ENCODE results near the gene RAET1G.
"Not testable (repeated sequence)": the region's sequence is repeated elsewhere in the genome, so short reads cannot be mapped to it uniquely, and the experiment has no call there.

RAET1G gene

DNA sequence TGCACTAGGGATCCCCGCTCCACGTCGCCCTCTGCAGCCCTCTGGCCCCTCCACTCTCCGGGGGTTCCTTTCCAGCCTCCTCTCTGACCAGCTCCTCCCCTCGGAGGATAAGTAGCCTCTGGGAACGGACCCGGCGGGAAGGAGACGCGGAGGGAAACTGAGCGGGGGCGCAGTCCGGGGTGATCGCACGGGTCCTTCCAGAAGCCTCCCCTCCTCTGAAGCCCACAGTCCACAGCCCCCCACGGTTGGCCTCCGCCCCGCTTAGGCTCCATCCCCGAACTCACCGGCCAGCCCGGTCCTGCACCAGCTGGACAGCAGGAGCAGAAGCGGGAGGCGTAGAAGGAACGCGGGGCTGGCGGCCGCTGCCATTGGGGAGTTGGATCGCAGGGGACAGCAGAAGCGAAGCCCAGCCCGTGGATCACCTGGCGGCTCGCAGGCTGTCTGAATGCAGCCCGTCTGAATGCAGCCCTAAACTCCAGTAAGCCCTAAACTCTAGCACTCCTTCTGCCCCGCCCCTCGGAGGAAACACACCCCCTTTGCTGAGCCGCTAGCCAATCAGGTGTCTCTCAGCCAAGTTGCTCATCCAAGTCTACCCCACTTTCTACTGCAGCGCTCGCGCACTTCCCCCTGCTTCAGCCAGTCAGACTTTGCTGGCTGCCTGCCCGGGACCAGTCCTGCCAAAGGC, at the start of gene RAET1G:
Gene RAET1G, minus strand, starts transcription at position 480 of the 685 bp plus-strand sequence. Its CDS starts 111 bp downstream, at position 369.
- H3K27me3 ChIP-seq (ENCODE audit: insufficient read depth, low read length, poor library complexity): peaks cover 40% of the 10 kb centered on the region
- no peak within 1 kb of the TSS for H3K27ac ChIP-seq (ENCODE audit: low read length)
- ATAC-seq (ENCODE audit: insufficient read depth, low read depth) (peak; percentile 80), DNase-seq (peak; percentile 68)
- no peaks in the 10 kb centered on the region; the same call in none of the 2 replicates for H4K20me1 ChIP-seq (ENCODE audit: insufficient read depth, low read length)
- H2AFZ ChIP-seq (ENCODE audit: low read depth, low read length): no peak within 1 kb of the TSS
- H3K9me3 ChIP-seq (ENCODE audit: insufficient read depth, low read length, severe bottlenecking): no peaks in the 10 kb centered on the region
- H3K4me3 ChIP-seq (ENCODE audit: low read depth in 1 of 2, low read length in 2 of 2): no peak within 1 kb of the TSS
- no peaks in the 10 kb centered on the region for H3K36me3 ChIP-seq (ENCODE audit: insufficient read depth, low read length)
- H3K9ac ChIP-seq (ENCODE audit: low read depth, low read length): no peak within 1 kb of the TSS
- H3K4me1 ChIP-seq (ENCODE audit: insufficient read depth, low read length): peaks cover 7% of the 10 kb centered on the region; the same call in 1 of the 2 replicates
- no peak for TF ChIP-seq EZH2 (IDR thresholded peaks at IDR 0.05; ENCODE audit: borderline replicate concordance, low read depth, low read length, severe bottlenecking)
- TF ChIP-seq, protein P1, sequence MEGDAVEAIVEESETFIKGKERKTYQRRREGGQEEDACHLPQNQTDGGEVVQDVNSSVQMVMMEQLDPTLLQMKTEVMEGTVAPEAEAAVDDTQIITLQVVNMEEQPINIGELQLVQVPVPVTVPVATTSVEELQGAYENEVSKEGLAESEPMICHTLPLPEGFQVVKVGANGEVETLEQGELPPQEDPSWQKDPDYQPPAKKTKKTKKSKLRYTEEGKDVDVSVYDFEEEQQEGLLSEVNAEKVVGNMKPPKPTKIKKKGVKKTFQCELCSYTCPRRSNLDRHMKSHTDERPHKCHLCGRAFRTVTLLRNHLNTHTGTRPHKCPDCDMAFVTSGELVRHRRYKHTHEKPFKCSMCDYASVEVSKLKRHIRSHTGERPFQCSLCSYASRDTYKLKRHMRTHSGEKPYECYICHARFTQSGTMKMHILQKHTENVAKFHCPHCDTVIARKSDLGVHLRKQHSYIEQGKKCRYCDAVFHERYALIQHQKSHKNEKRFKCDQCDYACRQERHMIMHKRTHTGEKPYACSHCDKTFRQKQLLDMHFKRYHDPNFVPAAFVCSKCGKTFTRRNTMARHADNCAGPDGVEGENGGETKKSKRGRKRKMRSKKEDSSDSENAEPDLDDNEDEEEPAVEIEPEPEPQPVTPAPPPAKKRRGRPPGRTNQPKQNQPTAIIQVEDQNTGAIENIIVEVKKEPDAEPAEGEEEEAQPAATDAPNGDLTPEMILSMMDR (IDR thresholded peaks at IDR 0.05; ENCODE audit: borderline replicate concordance, extremely low read depth, low read length, poor library complexity, severe bottlenecking): peak; percentile 6
- 0 out of 2 replicates have a peak within 1 kb of the TSS, but pooled peaks have one; percentile 11 for H3K4me2 ChIP-seq (ENCODE audit: insufficient read depth, low read length)
- H3K79me2 ChIP-seq (ENCODE audit: insufficient read depth, low read length): no peaks in the 10 kb centered on the region

DNA sequence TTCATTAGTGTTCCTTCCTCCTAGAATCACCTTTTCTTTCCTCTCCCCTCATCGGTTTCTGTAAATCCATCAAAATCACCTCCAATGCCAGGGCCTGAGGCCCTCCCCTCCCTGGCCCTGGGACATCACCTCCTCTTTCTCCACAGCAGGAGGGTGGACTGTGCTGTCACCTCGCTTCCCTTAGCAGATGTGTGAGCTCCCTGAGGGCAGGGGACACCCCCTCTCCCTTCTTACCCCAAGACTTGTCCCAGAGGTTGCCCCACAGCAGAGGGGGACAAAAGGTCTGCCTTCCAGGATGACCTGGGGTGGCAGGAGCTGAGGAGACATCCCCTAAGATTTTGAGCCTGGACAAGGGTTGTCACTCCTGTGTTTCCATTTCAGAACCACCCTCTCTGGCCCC, 46.7 kb upstream of the RAET1G start:
- Histone ChIP-seq H3K27me3 (ENCODE audit: insufficient read depth, low read length, poor library complexity) (no peaks in the 10 kb centered on the region), H4K20me1 (ENCODE audit: insufficient read depth, low read length) (no peaks in the 10 kb centered on the region)

GRCh38 chr6:149968909-149969308, 46.0 kb upstream of the RAET1G start:
- H3K36me3 ChIP-seq (ENCODE audit: insufficient read depth, low read length); H3K4me1 ChIP-seq (ENCODE audit: insufficient read depth, low read length); H3K9me3 ChIP-seq (ENCODE audit: insufficient read depth, low read length, severe bottlenecking); H3K27ac ChIP-seq (ENCODE audit: low read length); H3K27me3 ChIP-seq (ENCODE audit: insufficient read depth, low read length, poor library complexity); H3K4me3 ChIP-seq (ENCODE audit: low read depth in 1 of 2, low read length in 2 of 2); ATAC-seq (ENCODE audit: insufficient read depth, low read depth); H4K20me1 ChIP-seq (ENCODE audit: insufficient read depth, low read length); H3K79me2 ChIP-seq (ENCODE audit: insufficient read depth, low read length); H3K9ac ChIP-seq (ENCODE audit: low read depth, low read length); H2AFZ ChIP-seq (ENCODE audit: low read depth, low read length); H3K4me2 ChIP-seq (ENCODE audit: insufficient read depth, low read length); DNase-seq: not testable (repeated sequence)

More for the DNA sequence above, 46.7 kb upstream of the RAET1G start:
- no peaks in the 10 kb centered on the region for H3K79me2 ChIP-seq (ENCODE audit: insufficient read depth, low read length)
- H3K4me2 ChIP-seq (ENCODE audit: insufficient read depth, low read length): no peak overlapping the region
- DNase-seq: no peak
- no peak for ATAC-seq (ENCODE audit: insufficient read depth, low read depth)
- no peak overlapping the region for H3K9ac ChIP-seq (ENCODE audit: low read depth, low read length)
- no peak overlapping the region for H2AFZ ChIP-seq (ENCODE audit: low read depth, low read length)
- no peak overlapping the region for H3K4me3 ChIP-seq (ENCODE audit: low read depth in 1 of 2, low read length in 2 of 2)
- TF ChIP-seq, protein P1 (IDR thresholded peaks at IDR 0.05; ENCODE audit: borderline replicate concordance, extremely low read depth, low read length, poor library complexity, severe bottlenecking): no peak
- H3K9me3 ChIP-seq (ENCODE audit: insufficient read depth, low read length, severe bottlenecking): peaks cover 2% of the 10 kb centered on the region
- peaks cover under 1% of the 10 kb centered on the region; the same call in 1 of the 2 replicates for H3K4me1 ChIP-seq (ENCODE audit: insufficient read depth, low read length)
- H3K36me3 ChIP-seq (ENCODE audit: insufficient read depth, low read length): no peaks in the 10 kb centered on the region
- H3K27ac ChIP-seq (ENCODE audit: low read length): no peak overlapping the region

DNA sequence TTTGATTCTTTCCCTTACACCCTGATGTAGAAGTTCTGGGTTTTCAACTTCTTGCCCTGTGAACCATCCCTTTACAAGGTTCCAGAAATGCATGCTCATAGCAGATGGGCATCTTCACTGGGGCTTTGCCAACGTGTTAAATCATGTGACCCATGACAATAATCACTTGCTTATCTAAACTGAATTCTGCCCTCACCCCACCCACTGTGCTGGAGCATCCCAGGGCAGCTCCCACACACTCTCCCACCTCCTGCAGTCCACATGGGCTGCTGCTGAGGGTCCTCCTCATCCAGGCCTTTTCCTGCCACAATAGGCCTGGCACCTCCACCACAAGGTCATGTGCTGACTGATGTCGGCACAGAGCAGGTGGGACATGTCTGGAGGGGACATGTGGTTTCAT, 45.1 kb upstream of the RAET1G start:
- ATAC-seq (ENCODE audit: insufficient read depth, low read depth); DNase-seq; H3K27me3 ChIP-seq (ENCODE audit: insufficient read depth, low read length, poor library complexity): not testable (repeated sequence)

More for the DNA sequence above, 45.1 kb upstream of the RAET1G start:
- H3K4me1 ChIP-seq (ENCODE audit: insufficient read depth, low read length): peaks cover 16% of the 10 kb centered on the region
- H3K79me2 ChIP-seq (ENCODE audit: insufficient read depth, low read length); H3K27ac ChIP-seq (ENCODE audit: low read length); H3K9me3 ChIP-seq (ENCODE audit: insufficient read depth, low read length, severe bottlenecking); H3K36me3 ChIP-seq (ENCODE audit: insufficient read depth, low read length); H3K9ac ChIP-seq (ENCODE audit: low read depth, low read length); H3K4me3 ChIP-seq (ENCODE audit: low read depth in 1 of 2, low read length in 2 of 2); H4K20me1 ChIP-seq (ENCODE audit: insufficient read depth, low read length); H2AFZ ChIP-seq (ENCODE audit: low read depth, low read length); H3K4me2 ChIP-seq (ENCODE audit: insufficient read depth, low read length): not testable (repeated sequence)

Measured in DND-41 (cell line).